Keratinocyte (primary cell): ENCODE results near the gene LAMA4. TPM values are rescaled to one million over a fixed set of nuclear protein-coding genes. Genes with fewer than 3 reads are reported as not detected.

ENCODE experiments used
- DNase-seq: peaks from one replicate; pipeline ENCODE4 v3.0.0-alpha.2; 2011; ENCODE audit warnings: low read depth, missing footprints, low spot score
- FAIRE-seq: peaks from 2 replicates; lab custom pipeline; 2011; peaks lifted over from hg19 to GRCh38; lab: Jason Lieb, UNC
- H2AFZ ChIP-seq: 2 replicates; pipeline ENCODE4 v1.6.0; 2012; ENCODE audit warnings: low read length, control low read depth, inconsistent platforms; ENCODE audit not compliant: control insufficient read depth
- H3K27ac ChIP-seq: 2 replicates; pipeline ENCODE4 v1.5.1; 2011; ENCODE audit warnings: low read length; ENCODE audit not compliant: control insufficient read depth, insufficient read depth
- H3K27me3 ChIP-seq: 3 replicates; pipeline ENCODE4 v1.6.0; 2011; ENCODE audit warnings: low read length; ENCODE audit not compliant: control insufficient read depth, insufficient read depth; ENCODE audit errors: extremely low read depth
- H3K36me3 ChIP-seq, 2 experiments: 2 replicates in 1 of 2; 3 replicates in 1 of 2; pipeline ENCODE4 v1.5.1; 2011; ENCODE audit warnings: low read length in 2 of 2, mild to moderate bottlenecking in 1 of 2; ENCODE audit not compliant: control insufficient read depth in 2 of 2, insufficient read depth in 2 of 2; ENCODE audit errors: extremely low read depth in 1 of 2
- H3K4me1 ChIP-seq: 3 replicates; pipeline ENCODE4 v1.5.1; 2011; ENCODE audit warnings: low read length; ENCODE audit not compliant: control insufficient read depth, insufficient read depth; ENCODE audit errors: extremely low read depth
- H3K4me2 ChIP-seq: 3 replicates; pipeline ENCODE4 v1.6.0; 2011; ENCODE audit warnings: low read depth, low read length; ENCODE audit not compliant: control insufficient read depth, insufficient read depth; ENCODE audit errors: extremely low read depth
- H3K4me3 ChIP-seq, 3 experiments: fragments of 200-600 bp in 1 of 3; sonication (generic) in 1 of 3; 2 replicates in 2 of 3; 3 replicates in 1 of 3; pipeline ENCODE4 v1.5.1; 2011 to 2016; ENCODE audit warnings: low read length in 3 of 3, mild to moderate bottlenecking in 3 of 3, control low read depth in 2 of 3, inconsistent platforms in 1 of 3, low read depth in 1 of 3, mixed read lengths in 1 of 3, mixed run types in 1 of 3, moderate library complexity in 1 of 3; ENCODE audit not compliant: control insufficient read depth in 2 of 3, insufficient read depth in 2 of 3; ENCODE audit errors: extremely low read depth in 1 of 3
- H3K79me2 ChIP-seq: 2 replicates; pipeline ENCODE4 v1.6.0; 2012; ENCODE audit warnings: low read length; ENCODE audit not compliant: control insufficient read depth, insufficient read depth
- H3K9ac ChIP-seq: 3 replicates; pipeline ENCODE4 v1.6.0; 2011; ENCODE audit warnings: low read length; ENCODE audit not compliant: control insufficient read depth, insufficient read depth; ENCODE audit errors: extremely low read depth
- H3K9me1 ChIP-seq: 3 replicates; pipeline ENCODE4 v1.6.0; 2011; ENCODE audit warnings: low read length; ENCODE audit not compliant: control insufficient read depth, insufficient read depth; ENCODE audit errors: extremely low read depth
- H3K9me3 ChIP-seq: 2 replicates; pipeline ENCODE4 v1.5.1; 2012; ENCODE audit warnings: low read depth, low read length; ENCODE audit not compliant: control insufficient read depth
- H4K20me1 ChIP-seq: 3 replicates; pipeline ENCODE4 v1.6.0; 2011; ENCODE audit warnings: low read length; ENCODE audit not compliant: control insufficient read depth, insufficient read depth; ENCODE audit errors: extremely low read depth
- CTCF ChIP-seq, 3 experiments: IDR thresholded peaks in 1 of 3; conservative IDR thresholded peaks in 1 of 3; optimal IDR thresholded peaks in 1 of 3; 2 replicates in 2 of 3; 3 replicates in 1 of 3; pipeline versions ENCODE3 to v1.5.1; 2011; ENCODE audit warnings: low read length in 3 of 3, mild to moderate bottlenecking in 3 of 3, moderate library complexity in 2 of 3, control low read depth in 1 of 3, inconsistent platforms in 1 of 3; ENCODE audit not compliant: insufficient read depth in 2 of 3; ENCODE audit errors: extremely low read depth in 1 of 3
- EZH2 ChIP-seq: IDR thresholded peaks from one replicate; pipeline ENCODE4 v1.6.1; 2012; ENCODE audit warnings: inconsistent platforms, mild to moderate bottlenecking, low read length, moderate library complexity
- dilution Hi-C: fragments of 300-500 bp; cut with MboI; formaldehyde crosslinking; loops from one replicate; pipeline ENCODE4 v1.7.0; 2020; ENCODE audit warnings: low sequenced_read_pairs; ENCODE audit not compliant: extremely low pct_ligation_motif_present
- polyA plus RNA-seq, 5 experiments: library from polyadenylated mRNA; depleted of rRNA in 3 of 5; stranded (reverse) in 3 of 5; stranded (forward) in 1 of 5; unstranded in 1 of 5; fragments of >200 nt; gene quantifications; 1 replicate in 1 of 5; 2 replicates in 3 of 5; 3 replicates in 1 of 5; pipeline versions ENCODE4 v1.2.1 to v1.2.3, GENCODE V29; 2011 to 2012; ENCODE audit warnings: missing spikeins in 2 of 5, low read depth in 1 of 5, low replicate concordance in 1 of 5

LAMA4 gene
- polyA plus RNA-seq, 1 donor (not counting 4 experiments of a cell fraction or from before 2014, with no cell fraction given) = 0.12 TPM

GRCh38 chr6:112288475-112288874 is 34.1 kb upstream of the LAMA4 start:
- no peak for FAIRE-seq

GRCh38 chr6:112287577-112288225 is 33.3 kb upstream of the LAMA4 start:
- H3K27me3 ChIP-seq = no peaks in the 10 kb centered on the region
- H3K9me1 ChIP-seq = no peaks in the 10 kb centered on the region
- TF ChIP-seq EZH2 (no peak), CTCF (optimal IDR thresholded peaks at IDR 0.05 in 1 of 3, IDR thresholded peaks at IDR 0.05 in 1 of 3, conservative IDR thresholded peaks at IDR 0.05 in 1 of 3; ENCODE audit: extremely low read depth in 1 of 3, insufficient read depth in 2 of 3, low read length in 3 of 3) (no peak)
- dilution Hi-C loops = no loop called here
- H3K4me1 ChIP-seq = no peaks in the 10 kb centered on the region
- no peak overlapping the region for H2AFZ ChIP-seq
- FAIRE-seq = no peak
- no peak overlapping the region for H3K9ac ChIP-seq
- no peaks in the 10 kb centered on the region for H3K36me3 ChIP-seq
- no peak overlapping the region for H3K27ac ChIP-seq
- H3K9me3 ChIP-seq = no peaks in the 10 kb centered on the region
- H3K4me2 ChIP-seq = no peak overlapping the region
- H4K20me1 ChIP-seq = no peaks in the 10 kb centered on the region
- H3K79me2 ChIP-seq = no peaks in the 10 kb centered on the region
- DNase-seq = no peak
- no peak overlapping the region for H3K4me3 ChIP-seq

More at GRCh38 chr6:112288475-112288874, 34.1 kb upstream of the LAMA4 start:
- H3K9ac ChIP-seq = no peak overlapping the region
- H3K4me2 ChIP-seq = no peak overlapping the region
- H3K27ac ChIP-seq = no peak overlapping the region
- dilution Hi-C loops = no loop called here
- no peaks in the 10 kb centered on the region for H3K9me3 ChIP-seq
- H3K4me1 ChIP-seq = no peaks in the 10 kb centered on the region
- no peak for DNase-seq
- no peaks in the 10 kb centered on the region for H3K27me3 ChIP-seq
- no peaks in the 10 kb centered on the region for H3K36me3 ChIP-seq
- no peak overlapping the region for H2AFZ ChIP-seq
- no peaks in the 10 kb centered on the region for H4K20me1 ChIP-seq
- H3K4me3 ChIP-seq = no peak overlapping the region
- TF ChIP-seq EZH2 (no peak), CTCF (optimal IDR thresholded peaks at IDR 0.05 in 1 of 3, IDR thresholded peaks at IDR 0.05 in 1 of 3, conservative IDR thresholded peaks at IDR 0.05 in 1 of 3; ENCODE audit: extremely low read depth in 1 of 3, insufficient read depth in 2 of 3, low read length in 3 of 3) (no peak)
- H3K79me2 ChIP-seq = no peaks in the 10 kb centered on the region
- H3K9me1 ChIP-seq = no peaks in the 10 kb centered on the region
